Panc1 (cell line): ENCODE results near the gene CLEC20A. TPM values are rescaled to one million over a fixed set of nuclear protein-coding genes. Genes with fewer than 3 reads are reported as not detected.
A peak's percentile ranks its signal among the peaks of the same experiment; 100 is the strongest.

Experiments
- ATAC-seq: fragments of 200-7000 bp; cut with Tn5 transposase; 2 replicates; pipeline ENCODE4 v1.9.1; 2020; ENCODE audit warnings: mild to moderate bottlenecking, moderate library complexity
- BruUV-seq: library from RNA; stranded (reverse); fragments of 400-500 nt; replicated peaks from 2 replicates; lab custom pipeline; 2021; lab: Mats Ljungman, UMichigan
- CTCF ChIA-PET: fragments of 300-600 bp; sonication (Branson Sonifier 250); formaldehyde crosslinking; loops from one replicate; lab custom pipeline; 2022; ENCODE audit warnings: antibody characterized with exemption; lab: Charles Lee
- POLR2A ChIA-PET: fragments of 300-600 bp; sonication (Branson Sonifier 250); formaldehyde crosslinking; loops from one replicate; lab custom pipeline; 2022; ENCODE audit warnings: antibody characterized with exemption; lab: Charles Lee
- DNase-seq: peaks from one replicate; pipeline ENCODE4 v3.0.0-alpha.2; 2010; ENCODE audit warnings: low read depth, low spot score
- H3K27ac ChIP-seq: 2 replicates; pipeline ENCODE4 v1.5.1; 2011; ENCODE audit warnings: mild to moderate bottlenecking, low read length, inconsistent platforms
- H3K27me3 ChIP-seq: fragments of 200-500 bp; sonication (Bioruptor generic); 2 replicates; pipeline ENCODE4 v1.6.0; 2014; ENCODE audit warnings: low read length, inconsistent platforms; ENCODE audit not compliant: control insufficient read depth, insufficient read depth
- H3K36me3 ChIP-seq: fragments of 200-500 bp; sonication (Bioruptor generic); 2 replicates; pipeline ENCODE4 v1.5.1; 2014; ENCODE audit warnings: inconsistent platforms, mild to moderate bottlenecking, low read length, moderate library complexity; ENCODE audit not compliant: control insufficient read depth, insufficient read depth
- H3K4me1 ChIP-seq: 2 replicates; pipeline ENCODE4 v1.5.1; 2011; ENCODE audit warnings: inconsistent platforms, mild to moderate bottlenecking, low read length, moderate library complexity; ENCODE audit not compliant: control insufficient read depth, insufficient read depth
- H3K4me3 ChIP-seq, 2 experiments: 2 replicates each; pipeline ENCODE4 v1.5.1; 2011 to 2012; ENCODE audit warnings: low read depth in 2 of 2, low read length in 2 of 2, mild to moderate bottlenecking in 2 of 2, inconsistent platforms in 1 of 2, moderate library complexity in 1 of 2
- H3K9me3 ChIP-seq: fragments of 200-500 bp; sonication (Bioruptor generic); 2 replicates; pipeline ENCODE4 v1.5.1; 2014; ENCODE audit warnings: low read depth, mild to moderate bottlenecking, inconsistent platforms, low read length, moderate library complexity; ENCODE audit not compliant: control insufficient read depth, insufficient read depth
- CTCF ChIP-seq: fragments of 450-650 bp; IDR thresholded peaks from 2 replicates; pipeline ENCODE4 v1.5.1; 2017; ENCODE audit warnings: mild to moderate bottlenecking
- POLR2AphosphoS5 ChIP-seq: IDR thresholded peaks from 2 replicates; pipeline ENCODE4 v1.6.1; 2012; ENCODE audit warnings: mild to moderate bottlenecking, low read depth, low read length, moderate library complexity
- REST ChIP-seq, 2 experiments: IDR thresholded peaks; 2 replicates each; pipeline ENCODE4 v1.6.1; 2011 to 2012; ENCODE audit warnings: low read depth in 2 of 2, control low read depth in 1 of 2, low read length in 1 of 2, mild to moderate bottlenecking in 1 of 2, moderate library complexity in 1 of 2; ENCODE audit not compliant: insufficient read depth in 1 of 2
- SIN3A ChIP-seq: IDR thresholded peaks from 2 replicates; pipeline ENCODE4 v1.6.1; 2012; ENCODE audit warnings: low read depth, mild to moderate bottlenecking, low read length, moderate library complexity, borderline replicate concordance; ENCODE audit not compliant: insufficient read depth
- TCF7L2 ChIP-seq: IDR thresholded peaks from 2 replicates; pipeline ENCODE4 v1.6.1; 2011; ENCODE audit warnings: mild to moderate bottlenecking, low read depth, low read length, inconsistent platforms
- in situ Hi-C: cut with HindIII; loops from 2 replicates; pipeline ENCODE4 v1.10.0; 2016; ENCODE audit warnings: low sequenced_read_pairs, low pct_unique_long_range_greater_than_20kb
- intact Hi-C: fragments of 100-400 bp; cut with micrococcal nuclease; formaldehyde crosslinking; loops from one replicate; pipeline ENCODE4 v1.10.0; 2022; ENCODE audit not compliant: unreplicated experiment
- total RNA-seq: library from RNA; stranded (reverse); gene quantifications from one replicate; pipeline ENCODE4 v1.2.1, GENCODE V29; 2021; ENCODE audit not compliant: unreplicated experiment

The CLEC20A gene
- total RNA-seq, 1 experiment from 2014 or later: not detected

- no peak overlapping the region for H3K4me3 ChIP-seq
- DNase-seq (no peak), ATAC-seq (peak; percentile 49; the same call in 1 of the 2 replicates)
- H3K36me3 ChIP-seq: no peaks in the 10 kb centered on the region
- intact Hi-C loops (no loop called here), in situ Hi-C loops (no loop called here)
- no peak overlapping the region for H3K27ac ChIP-seq
- CTCF ChIA-PET: no interaction called here
- TF ChIP-seq TCF7L2 (no peak), SIN3A (no peak), REST (IDR thresholded peaks at IDR 0.05; ENCODE audit: insufficient read depth in 1 of 2, low read depth in 2 of 2, low read length in 1 of 2) (no peak), CTCF (no peak), POLR2AphosphoS5 (no peak)
- no peaks in the 10 kb centered on the region for H3K4me1 ChIP-seq
- H3K9me3 ChIP-seq: no peaks in the 10 kb centered on the region
- POLR2A ChIA-PET: no interaction called here
- no peaks in the 10 kb centered on the region for H3K27me3 ChIP-seq
- BruUV-seq: no TSS peak
Measured at GRCh38 chr1:178513278-178513983, 16.7 kb upstream of the CLEC20A start.

DNA sequence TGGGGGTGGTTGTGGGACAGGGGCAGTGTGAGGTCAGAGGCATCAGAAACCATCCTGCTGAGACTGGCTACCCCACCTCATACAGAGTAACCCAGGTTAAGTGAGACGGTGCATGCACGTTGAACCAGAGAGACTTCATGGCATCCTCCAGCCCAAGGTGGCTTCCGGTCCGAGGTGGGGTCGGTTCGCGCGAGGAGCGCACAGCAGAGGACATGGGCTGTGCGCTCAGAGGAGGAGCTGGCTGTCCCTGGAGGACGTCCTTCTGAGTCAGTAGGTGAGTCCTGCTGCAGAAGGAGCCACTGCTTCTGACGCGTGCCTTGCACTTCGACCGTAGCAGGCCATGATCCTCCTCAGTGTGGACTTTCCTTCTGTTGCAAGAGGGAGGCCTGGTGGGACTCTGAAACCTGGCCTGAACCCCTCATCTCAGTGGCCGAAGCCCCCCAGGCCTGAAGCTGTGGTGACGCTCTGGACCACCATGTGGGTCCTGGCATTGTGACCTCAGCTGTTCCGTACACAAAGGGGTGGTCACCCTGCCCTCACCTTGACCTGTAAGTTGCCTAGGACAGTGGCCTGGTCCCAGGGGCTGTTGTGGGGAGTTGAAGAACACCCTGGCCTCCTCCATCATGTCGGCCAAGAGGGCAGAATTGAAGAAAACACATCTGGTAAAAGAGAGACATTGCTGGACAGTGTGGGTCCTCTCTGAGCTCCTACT is 16.0 kb upstream of the CLEC20A start, which contains the start of gene TEX35:
Gene TEX35, plus strand, starts transcription at position 544 of the 712 bp plus-strand sequence. Its CDS starts 80 bp downstream, at position 624.
- BruUV-seq: no TSS peak
- ATAC-seq: no peak
- TF ChIP-seq TCF7L2: no peak
- no peak for TF ChIP-seq CTCF
- TF ChIP-seq REST (IDR thresholded peaks at IDR 0.05; ENCODE audit: insufficient read depth in 1 of 2, low read depth in 2 of 2, low read length in 1 of 2): no peak
- TF ChIP-seq POLR2AphosphoS5: no peak
- no peak for TF ChIP-seq SIN3A
- Histone ChIP-seq H3K9me3 (no peaks in the 10 kb centered on the region), H3K4me1 (no peaks in the 10 kb centered on the region), H3K27ac (no peak within 1 kb of the TSS), H3K4me3 (no peak within 1 kb of the TSS), H3K36me3 (no peaks in the 10 kb centered on the region), H3K27me3 (no peaks in the 10 kb centered on the region)
- CTCF ChIA-PET: no interaction called here
- intact Hi-C loops: no loop called here
- POLR2A ChIA-PET: no interaction called here
- no peak for DNase-seq
- in situ Hi-C loops: no loop called here
